Measurements from ENCODE around the gene COL27A1.
"Not testable (repeated sequence)": the region's sequence is repeated elsewhere in the genome, so short reads cannot be mapped to it uniquely, and the experiment has no call there.

The COL27A1 gene

GRCh38 chr9:114189823-114190562 lies 34.7 kb downstream of the COL27A1 start:
- TF ChIP-seq CTCF (IDR thresholded peaks at IDR 0.05; ENCODE audit: insufficient read depth, low read length) (no peak), GABPA (IDR thresholded peaks at IDR 0.05; ENCODE audit: low read depth) (no peak), POLR2AphosphoS5 (IDR thresholded peaks at IDR 0.05; ENCODE audit: low read depth) (no peak), SPI1 (IDR thresholded peaks at IDR 0.05; ENCODE audit: borderline replicate concordance, low read depth) (no peak)
- TF ChIP-seq, protein P1, sequence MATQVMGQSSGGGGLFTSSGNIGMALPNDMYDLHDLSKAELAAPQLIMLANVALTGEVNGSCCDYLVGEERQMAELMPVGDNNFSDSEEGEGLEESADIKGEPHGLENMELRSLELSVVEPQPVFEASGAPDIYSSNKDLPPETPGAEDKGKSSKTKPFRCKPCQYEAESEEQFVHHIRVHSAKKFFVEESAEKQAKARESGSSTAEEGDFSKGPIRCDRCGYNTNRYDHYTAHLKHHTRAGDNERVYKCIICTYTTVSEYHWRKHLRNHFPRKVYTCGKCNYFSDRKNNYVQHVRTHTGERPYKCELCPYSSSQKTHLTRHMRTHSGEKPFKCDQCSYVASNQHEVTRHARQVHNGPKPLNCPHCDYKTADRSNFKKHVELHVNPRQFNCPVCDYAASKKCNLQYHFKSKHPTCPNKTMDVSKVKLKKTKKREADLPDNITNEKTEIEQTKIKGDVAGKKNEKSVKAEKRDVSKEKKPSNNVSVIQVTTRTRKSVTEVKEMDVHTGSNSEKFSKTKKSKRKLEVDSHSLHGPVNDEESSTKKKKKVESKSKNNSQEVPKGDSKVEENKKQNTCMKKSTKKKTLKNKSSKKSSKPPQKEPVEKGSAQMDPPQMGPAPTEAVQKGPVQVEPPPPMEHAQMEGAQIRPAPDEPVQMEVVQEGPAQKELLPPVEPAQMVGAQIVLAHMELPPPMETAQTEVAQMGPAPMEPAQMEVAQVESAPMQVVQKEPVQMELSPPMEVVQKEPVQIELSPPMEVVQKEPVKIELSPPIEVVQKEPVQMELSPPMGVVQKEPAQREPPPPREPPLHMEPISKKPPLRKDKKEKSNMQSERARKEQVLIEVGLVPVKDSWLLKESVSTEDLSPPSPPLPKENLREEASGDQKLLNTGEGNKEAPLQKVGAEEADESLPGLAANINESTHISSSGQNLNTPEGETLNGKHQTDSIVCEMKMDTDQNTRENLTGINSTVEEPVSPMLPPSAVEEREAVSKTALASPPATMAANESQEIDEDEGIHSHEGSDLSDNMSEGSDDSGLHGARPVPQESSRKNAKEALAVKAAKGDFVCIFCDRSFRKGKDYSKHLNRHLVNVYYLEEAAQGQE (IDR thresholded peaks at IDR 0.05; ENCODE audit: insufficient replicate concordance, low read depth) = no peak
- H3K27me3 ChIP-seq (ENCODE audit: insufficient read depth, poor library complexity, severe bottlenecking) = no peaks in the 10 kb centered on the region
- no peak overlapping the region for H3K27ac ChIP-seq (replicated peaks)
- no peak overlapping the region for H3K4me3 ChIP-seq (replicated peaks; ENCODE audit: insufficient read depth, low read length)
- no peak for DNase-seq (ENCODE audit: low read depth in 1 of 2, low spot score in 1 of 2)

DNA sequence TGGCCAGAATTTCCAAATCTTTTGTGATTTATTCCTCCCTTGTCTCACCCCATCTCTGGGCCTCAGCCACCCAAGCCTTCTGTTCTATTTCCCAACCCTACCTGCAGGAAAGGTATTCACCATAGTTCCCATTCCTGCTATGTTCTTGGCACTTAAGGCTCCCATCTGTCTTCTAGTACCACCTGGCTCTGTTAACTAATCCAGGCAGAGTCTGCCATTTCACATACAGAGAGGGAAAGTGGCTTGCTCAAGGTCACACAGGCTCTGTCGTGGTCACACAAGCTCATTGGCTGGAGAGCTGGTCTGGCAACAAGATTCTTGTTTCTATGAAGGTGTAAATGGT lies 35.2 kb downstream of the COL27A1 start:
- Histone ChIP-seq H3K27ac (replicated peaks) (no peak overlapping the region), H3K27me3 (ENCODE audit: insufficient read depth, poor library complexity, severe bottlenecking) (no peaks in the 10 kb centered on the region), H3K4me3 (replicated peaks; ENCODE audit: insufficient read depth, low read length) (no peak overlapping the region)
- TF ChIP-seq GABPA (IDR thresholded peaks at IDR 0.05; ENCODE audit: low read depth) (no peak), POLR2AphosphoS5 (IDR thresholded peaks at IDR 0.05; ENCODE audit: low read depth) (no peak), SPI1 (IDR thresholded peaks at IDR 0.05; ENCODE audit: borderline replicate concordance, low read depth) (no peak), CTCF (IDR thresholded peaks at IDR 0.05; ENCODE audit: insufficient read depth, low read length) (no peak)
- TF ChIP-seq, protein P1 (IDR thresholded peaks at IDR 0.05; ENCODE audit: insufficient replicate concordance, low read depth) = no peak
- DNase-seq (ENCODE audit: low read depth in 1 of 2, low spot score in 1 of 2) = no peak

- DNase-seq (ENCODE audit: low read depth in 1 of 2, low spot score in 1 of 2); H3K27me3 ChIP-seq (ENCODE audit: insufficient read depth, poor library complexity, severe bottlenecking); H3K27ac ChIP-seq (replicated peaks); H3K4me3 ChIP-seq (replicated peaks; ENCODE audit: insufficient read depth, low read length): not testable (repeated sequence)
Measured at GRCh38 chr9:114191402-114191801, 36.1 kb downstream of the COL27A1 start.

- Histone ChIP-seq H3K27me3 (ENCODE audit: insufficient read depth, poor library complexity, severe bottlenecking) (no peaks in the 10 kb centered on the region), H3K4me3 (replicated peaks; ENCODE audit: insufficient read depth, low read length) (no peak overlapping the region), H3K27ac (replicated peaks) (no peak overlapping the region)
- no peak for DNase-seq (ENCODE audit: low read depth in 1 of 2, low spot score in 1 of 2)
- TF ChIP-seq POLR2AphosphoS5 (IDR thresholded peaks at IDR 0.05; ENCODE audit: low read depth) (no peak), GABPA (IDR thresholded peaks at IDR 0.05; ENCODE audit: low read depth) (no peak), SPI1 (IDR thresholded peaks at IDR 0.05; ENCODE audit: borderline replicate concordance, low read depth) (no peak), CTCF (IDR thresholded peaks at IDR 0.05; ENCODE audit: insufficient read depth, low read length) (no peak)
- TF ChIP-seq, protein P1 (IDR thresholded peaks at IDR 0.05; ENCODE audit: insufficient replicate concordance, low read depth) = no peak
Measured at GRCh38 chr9:114192539-114192938, 37.2 kb downstream of the COL27A1 start.
